HAP-1 (cell line): ENCODE data around the gene IBA57.

Source experiments
- DNase-seq, 2 experiments: peaks; one replicate each; pipeline ENCODE4 v3.0.0-alpha.2; 2016 to 2020; ENCODE audit warnings: low spot score in 2 of 2
- H3K27me3 ChIP-seq: fragments of 250-450 bp; sonication (Bioruptor Pico); 2 replicates; pipeline ENCODE4 v1.5.1; 2020; ENCODE audit warnings: low read depth, mild to moderate bottlenecking, moderate library complexity
- H3K36me3 ChIP-seq: fragments of 250-450 bp; sonication (Bioruptor Pico); replicated peaks from 2 replicates; pipeline ENCODE4 v1.5.1; 2020; ENCODE audit warnings: mild to moderate bottlenecking
- H3K4me1 ChIP-seq: fragments of 250-450 bp; sonication (Bioruptor Pico); 2 replicates; pipeline ENCODE4 v1.5.1; 2020; ENCODE audit warnings: mild to moderate bottlenecking
- H3K4me3 ChIP-seq: fragments of 250-450 bp; sonication (Bioruptor Pico); 2 replicates; pipeline ENCODE4 v1.5.1; 2020; ENCODE audit warnings: mild to moderate bottlenecking, moderate library complexity
- H3K9me3 ChIP-seq: fragments of 250-450 bp; sonication (Bioruptor Pico); 2 replicates; pipeline ENCODE4 v1.5.1; 2020; ENCODE audit warnings: mild to moderate bottlenecking, moderate library complexity
- in situ Hi-C: fragments of 300-500 bp; cut with MboI; formaldehyde crosslinking; loops from 3 replicates; pipeline ENCODE4 v1.14.3; 2020; ENCODE audit warnings: low sequenced_read_pairs, inconsistent platforms, mixed read lengths

The IBA57 gene

DNA sequence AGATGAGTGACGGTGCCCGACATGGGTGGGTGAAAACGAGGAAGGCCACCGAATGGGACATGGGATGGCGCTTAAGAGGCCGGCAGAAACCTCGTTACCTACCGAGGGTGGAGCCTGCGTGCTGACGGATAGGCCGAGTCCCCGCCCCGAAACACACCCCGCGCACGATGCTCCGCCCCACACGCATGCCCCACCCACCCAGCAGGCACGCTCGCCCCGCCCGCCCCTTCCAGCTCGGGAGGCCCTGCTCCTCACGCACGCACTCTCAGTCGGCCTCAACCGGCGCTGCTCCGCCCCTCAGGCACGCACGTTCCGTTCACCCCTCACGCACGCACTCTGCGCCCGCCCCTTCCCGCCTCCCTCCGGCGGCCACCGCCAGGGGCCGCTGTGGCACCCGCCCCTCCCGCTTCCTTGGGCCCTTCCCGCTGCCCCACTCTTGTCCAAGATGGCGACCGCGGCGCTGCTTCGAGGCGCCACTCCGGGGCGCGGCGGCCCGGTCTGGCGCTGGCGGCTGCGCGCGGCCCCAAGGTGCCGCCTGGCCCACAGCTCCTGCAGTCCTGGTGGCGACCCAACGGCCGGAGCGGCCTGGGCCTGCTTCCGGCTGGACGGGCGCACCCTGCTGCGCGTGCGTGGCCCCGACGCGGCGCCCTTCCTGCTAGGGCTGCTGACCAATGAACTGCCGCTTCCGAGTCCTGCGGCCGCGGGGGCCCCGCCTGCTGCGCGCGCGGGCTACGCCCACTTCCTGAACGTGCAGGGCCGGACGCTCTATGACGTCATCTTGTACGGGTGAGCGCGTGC, at the start of gene IBA57:
Gene IBA57, plus strand, starts transcription at position 433 of the 798 bp plus-strand sequence. Its CDS starts 13 bp downstream, at position 446.
- H3K4me1 ChIP-seq, result peaks cover 10% of the 10 kb centered on the region
- no peaks in the 10 kb centered on the region for H3K27me3 ChIP-seq
- H3K36me3 ChIP-seq, result no peaks in the 10 kb centered on the region
- peak; percentile 95 to 99 for DNase-seq
- H3K4me3 ChIP-seq, result peak within 1 kb of the TSS; percentile 47
- no peaks in the 10 kb centered on the region for H3K9me3 ChIP-seq
- in situ Hi-C loops, result no loop called here

DNA sequence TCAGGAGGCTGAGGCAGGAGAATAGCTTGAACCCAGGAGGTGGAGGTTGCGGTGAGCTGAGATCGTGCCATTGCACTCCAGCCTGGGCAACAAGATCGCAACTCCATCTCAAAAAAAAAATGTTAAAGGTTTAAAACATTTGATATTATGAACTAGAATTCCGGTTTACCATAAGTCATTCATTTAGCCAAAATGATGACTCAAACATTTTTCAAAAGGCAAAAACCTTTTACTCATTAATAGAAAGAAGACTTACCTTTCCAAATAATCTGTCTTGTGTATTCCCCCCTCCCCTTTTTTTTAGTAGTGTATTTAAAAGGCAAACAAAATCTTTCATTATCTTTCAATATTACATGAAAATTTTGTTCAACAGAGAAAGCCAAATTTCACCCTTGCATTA, 48.3 kb upstream of the IBA57 start:
- DNase-seq, result no peak
- H3K9me3 ChIP-seq, result peaks cover 10% of the 10 kb centered on the region
- H3K27me3 ChIP-seq, result no peaks in the 10 kb centered on the region
- no peaks in the 10 kb centered on the region for H3K4me1 ChIP-seq
- no peak overlapping the region for H3K4me3 ChIP-seq
- H3K36me3 ChIP-seq, result no peaks in the 10 kb centered on the region; the same call in 1 of the 2 replicates
- in situ Hi-C loops, result no loop called here

DNA sequence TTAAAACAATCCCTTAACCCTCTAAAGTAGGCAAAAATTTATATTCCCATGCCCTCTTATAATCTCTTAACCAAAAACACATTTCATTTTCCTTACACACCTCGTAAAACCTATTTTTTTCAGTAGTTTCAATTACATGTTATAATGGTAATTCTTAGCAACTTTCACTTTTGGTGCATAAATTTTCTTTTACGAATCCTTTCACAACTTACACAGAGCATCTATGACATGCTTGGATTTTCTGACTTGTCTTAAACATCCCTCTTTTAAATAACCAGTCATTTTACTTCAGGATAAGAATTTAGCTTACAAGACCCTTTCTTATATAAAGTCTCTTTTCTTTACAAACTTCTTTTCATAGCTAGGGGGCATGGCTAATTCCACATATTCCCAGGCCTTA, 47.6 kb upstream of the IBA57 start:
- Histone ChIP-seq H3K4me3 (no peak overlapping the region), H3K27me3 (no peaks in the 10 kb centered on the region), H3K4me1 (no peaks in the 10 kb centered on the region), H3K36me3 (no peaks in the 10 kb centered on the region), H3K9me3 (peaks cover 10% of the 10 kb centered on the region)
- no peak for DNase-seq
- in situ Hi-C loops, result no loop called here

GRCh38 chr1:228120351-228120750, 45.3 kb upstream of the IBA57 start:
- no peak for DNase-seq
- Histone ChIP-seq H3K9me3 (peaks cover 10% of the 10 kb centered on the region), H3K4me1 (no peaks in the 10 kb centered on the region), H3K4me3 (no peak overlapping the region), H3K27me3 (no peaks in the 10 kb centered on the region), H3K36me3 (no peaks in the 10 kb centered on the region)
- in situ Hi-C loops, result no loop called here

DNA sequence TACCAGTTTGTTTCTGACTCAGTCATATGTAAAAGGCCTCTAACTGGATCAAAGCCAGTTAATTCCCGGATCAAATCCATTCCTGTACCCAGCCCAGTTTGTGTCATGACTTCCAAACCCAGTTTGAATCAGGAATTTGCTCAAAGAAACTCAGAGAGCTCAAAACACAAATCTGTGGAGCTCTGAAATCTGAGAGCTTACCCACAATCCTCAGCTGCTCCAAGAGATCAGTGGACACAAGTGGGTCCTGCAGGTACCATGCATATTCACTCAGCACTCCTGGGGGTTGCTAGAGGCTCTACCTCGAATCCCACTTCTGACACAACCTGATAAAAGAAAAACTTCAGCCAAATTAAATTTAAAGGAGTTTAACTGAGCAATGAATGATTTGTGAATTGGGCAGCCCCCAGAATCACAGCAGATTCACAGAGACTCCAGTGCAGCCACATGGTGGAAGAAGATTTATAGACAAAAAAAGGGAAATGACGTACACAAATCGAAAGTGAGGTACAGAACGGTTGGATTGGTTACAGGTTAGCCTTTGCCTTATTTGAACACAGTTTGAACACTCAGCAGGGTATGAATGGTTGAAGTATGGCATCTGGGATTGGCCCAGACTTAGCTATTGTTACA, 44.6 kb upstream of the IBA57 start:
- no peaks in the 10 kb centered on the region for H3K36me3 ChIP-seq
- in situ Hi-C loops, result no loop called here
- H3K4me3 ChIP-seq, result no peak overlapping the region
- no peaks in the 10 kb centered on the region for H3K4me1 ChIP-seq
- H3K27me3 ChIP-seq, result no peaks in the 10 kb centered on the region
- peaks cover 10% of the 10 kb centered on the region for H3K9me3 ChIP-seq
- no peak for DNase-seq

DNA sequence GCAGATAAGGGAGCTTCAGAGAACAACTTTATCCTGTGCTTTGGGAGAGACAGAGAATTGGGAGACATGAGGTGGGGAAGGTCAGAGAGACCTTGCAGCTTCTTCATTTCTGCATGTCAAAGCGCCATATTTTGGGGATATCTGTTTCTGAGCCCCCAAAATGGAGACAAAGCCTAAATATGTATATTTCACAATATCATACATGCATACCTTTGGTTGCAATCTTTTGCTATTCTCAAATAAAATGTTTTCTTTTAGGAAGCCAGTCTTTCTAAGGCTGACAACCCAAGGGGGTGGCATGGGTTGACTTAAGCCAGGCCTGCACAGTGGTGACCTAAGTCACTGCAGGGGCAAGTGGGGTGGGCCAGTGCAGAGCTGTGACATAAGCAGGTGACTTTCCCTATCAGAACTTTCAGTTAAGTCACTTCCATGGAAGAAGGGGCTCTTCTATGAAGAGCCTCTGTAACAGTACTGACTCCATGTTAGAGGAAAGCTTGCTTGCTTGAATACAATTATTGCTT, 42.6 kb upstream of the IBA57 start:
- DNase-seq, result no peak
- no peaks in the 10 kb centered on the region for H3K4me1 ChIP-seq
- in situ Hi-C loops, result no loop called here

DNA sequence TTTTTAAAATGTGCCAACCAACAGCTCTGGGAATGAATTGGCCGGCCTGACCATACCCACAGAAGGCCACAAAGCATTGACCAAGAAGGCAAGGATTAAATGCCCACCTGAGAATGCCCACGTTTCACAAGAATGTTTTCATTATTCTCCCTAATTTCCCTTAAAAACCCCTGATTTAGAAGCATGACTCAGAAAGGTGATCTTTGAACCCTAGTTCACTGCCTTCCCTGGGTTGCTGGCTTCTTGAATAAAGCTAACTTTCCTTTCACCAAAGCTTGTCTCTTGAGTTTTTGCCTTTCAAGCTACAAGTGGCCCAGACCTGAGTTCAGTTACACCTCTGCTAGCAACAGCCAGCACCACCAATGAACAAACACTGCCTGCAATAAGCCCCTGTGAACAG, 42.1 kb upstream of the IBA57 start:
- H3K36me3 ChIP-seq, result no peaks in the 10 kb centered on the region
- H3K27me3 ChIP-seq, result 0 out of 2 replicates have a peak, but pooled peaks cover 2% of the 10 kb centered on the region
- no peak overlapping the region for H3K4me3 ChIP-seq
- in situ Hi-C loops, result no loop called here
- DNase-seq, result no peak
- H3K4me1 ChIP-seq, result no peaks in the 10 kb centered on the region
- H3K9me3 ChIP-seq, result peaks cover 4% of the 10 kb centered on the region; the same call in 1 of the 2 replicates

More for the DNA sequence above, 42.6 kb upstream of the IBA57 start:
- H3K36me3 ChIP-seq, result no peaks in the 10 kb centered on the region
- peaks cover 8% of the 10 kb centered on the region; the same call in 1 of the 2 replicates for H3K9me3 ChIP-seq
- no peak overlapping the region for H3K4me3 ChIP-seq
- H3K27me3 ChIP-seq, result 0 out of 2 replicates have a peak, but pooled peaks cover 2% of the 10 kb centered on the region

DNA sequence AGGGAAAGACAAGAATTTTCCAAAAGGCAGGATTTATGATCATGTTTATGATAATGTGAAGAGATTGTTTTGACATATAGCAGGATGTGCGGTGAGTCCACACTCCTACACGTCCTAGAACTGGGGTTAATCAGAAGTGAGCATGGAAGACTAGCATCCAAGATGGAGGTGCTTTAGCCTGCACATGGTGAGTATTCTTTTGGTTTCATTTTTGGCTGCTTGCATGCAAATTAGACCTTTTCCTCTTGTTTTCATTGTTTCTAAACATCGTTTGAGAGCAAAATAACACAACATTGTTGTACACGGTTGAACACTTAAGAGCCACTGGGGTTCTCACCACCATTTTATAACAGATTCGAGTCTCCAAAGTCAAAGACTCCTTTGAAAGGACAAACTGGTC, 40.4 kb upstream of the IBA57 start:
- Histone ChIP-seq H3K27me3 (0 out of 2 replicates have a peak, but pooled peaks cover 2% of the 10 kb centered on the region), H3K4me1 (no peaks in the 10 kb centered on the region), H3K9me3 (no peaks in the 10 kb centered on the region), H3K4me3 (no peak overlapping the region), H3K36me3 (no peaks in the 10 kb centered on the region)
- no peak for DNase-seq
- in situ Hi-C loops, result no loop called here

- Histone ChIP-seq H3K4me1 (no peaks in the 10 kb centered on the region), H3K9me3 (no peaks in the 10 kb centered on the region), H3K27me3 (peaks cover 8% of the 10 kb centered on the region), H3K4me3 (no peak overlapping the region), H3K36me3 (no peaks in the 10 kb centered on the region)
- DNase-seq, result no peak
- in situ Hi-C loops, result loop anchor here (10.0 kb wide), 1 partner anchor 323 kb away; a partner anchor contains a TSS
These were observed 33.8 kb upstream of the IBA57 start for GRCh38 chr1:228131766-228132165.

- H3K36me3 ChIP-seq, result no peaks in the 10 kb centered on the region
- H3K4me1 ChIP-seq, result 0 out of 2 replicates have a peak, but pooled peaks cover 3% of the 10 kb centered on the region
- no peak for DNase-seq
- H3K4me3 ChIP-seq, result no peak overlapping the region
- H3K9me3 ChIP-seq, result no peaks in the 10 kb centered on the region
- in situ Hi-C loops, result loop anchor here (10.0 kb wide), 1 partner anchor 320 kb away; a partner anchor contains a TSS
- H3K27me3 ChIP-seq, result peaks cover 8% of the 10 kb centered on the region
These were observed 31.0 kb upstream of the IBA57 start for GRCh38 chr1:228134591-228134990.

DNA sequence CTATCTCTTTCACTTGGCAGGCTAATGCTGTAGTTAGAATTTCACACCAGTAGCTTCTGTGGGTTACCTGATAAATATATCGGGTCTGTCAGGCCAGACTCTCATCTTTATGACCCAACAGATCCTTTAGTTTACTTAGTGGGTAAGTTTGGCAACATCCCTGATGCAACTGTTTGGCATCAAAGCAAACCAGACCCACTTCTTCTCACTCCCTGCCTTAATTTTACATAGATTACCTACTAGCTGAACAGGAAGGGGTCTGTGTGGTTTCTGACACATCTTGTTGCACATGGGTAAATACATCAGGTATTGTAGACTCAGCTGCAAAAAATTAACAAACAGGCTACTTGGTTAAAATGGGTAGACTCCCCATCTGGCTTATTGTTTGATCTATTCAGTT, 28.7 kb upstream of the IBA57 start:
- H3K27me3 ChIP-seq, result peaks cover 8% of the 10 kb centered on the region
- in situ Hi-C loops, result loop anchor here (10.0 kb wide), 1 partner anchor 318 kb away; a partner anchor contains a TSS
- no peak for DNase-seq
- no peaks in the 10 kb centered on the region for H3K9me3 ChIP-seq
- peaks cover 9% of the 10 kb centered on the region for H3K36me3 ChIP-seq
- peaks cover 7% of the 10 kb centered on the region for H3K4me1 ChIP-seq
- H3K4me3 ChIP-seq, result no peak overlapping the region

GRCh38 chr1:228139406-228139930, 26.1 kb upstream of the IBA57 start:
- Histone ChIP-seq H3K9me3 (no peaks in the 10 kb centered on the region), H3K4me1 (peaks cover 8% of the 10 kb centered on the region), H3K4me3 (peak overlapping the region; percentile 98), H3K27me3 (peaks cover 8% of the 10 kb centered on the region), H3K36me3 (peaks cover 13% of the 10 kb centered on the region)
- DNase-seq, result no peak
- in situ Hi-C loops, result loop anchor here (10.0 kb wide), 1 partner anchor 315 kb away; a partner anchor contains a TSS

- H3K27me3 ChIP-seq, result peaks cover 8% of the 10 kb centered on the region; the same call in 1 of the 2 replicates
- in situ Hi-C loops, result loop anchor here (10.0 kb wide), 1 partner anchor 315 kb away; a partner anchor contains a TSS
- H3K36me3 ChIP-seq, result peaks cover 13% of the 10 kb centered on the region
- peak within 1 kb of the TSS; percentile 98 for H3K4me3 ChIP-seq
- H3K9me3 ChIP-seq, result no peaks in the 10 kb centered on the region
- peaks cover 8% of the 10 kb centered on the region for H3K4me1 ChIP-seq
- DNase-seq, result peak; percentile 99 to 100
These were observed 25.5 kb upstream of the IBA57 start, which contains the start of gene GUK1 for GRCh38 chr1:228139931-228140723. TSS of gene GUK1 (plus strand) at chr1:228140279. CDS start at chr1:228140303, 24 bp downstream.
